Measurements from ENCODE around the gene NDUFAF7. TPM values are rescaled to one million over a fixed set of nuclear protein-coding genes. Genes with fewer than 3 reads are reported as not detected.

Gene NDUFAF7
- total RNA-seq, 1 donor from 2014 or later, result 3.8 TPM

DNA sequence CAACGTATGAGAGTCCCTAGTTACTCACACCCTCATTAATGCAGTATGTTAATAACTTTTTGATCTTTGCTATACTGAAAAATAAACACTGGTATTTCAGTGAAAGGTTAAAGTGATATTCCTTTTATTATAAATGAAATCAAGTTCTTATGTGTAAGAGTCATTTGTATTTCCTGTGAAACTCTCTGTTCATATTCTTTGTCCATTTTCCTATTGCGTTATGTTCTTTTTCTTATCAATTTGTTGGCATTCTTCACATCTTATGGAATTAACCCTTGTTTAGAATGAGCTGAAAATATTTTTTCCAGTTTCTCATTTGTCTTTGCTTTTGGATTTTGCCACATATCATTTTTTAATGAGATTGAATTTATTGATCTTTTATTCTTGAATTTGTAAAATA lies 44.8 kb downstream of the NDUFAF7 start:
- Histone ChIP-seq H3K9me3 (no peaks in the 10 kb centered on the region), H3K4me3 (no peak overlapping the region), H3K27me3 (no peaks in the 10 kb centered on the region), H3K36me3 (peaks cover 22 to 55% of the 10 kb centered on the region in 2 donors), H3K27ac (no peak overlapping the region), H3K4me1 (no peaks in the 10 kb centered on the region)
- DNase-seq (ENCODE audit: low spot score in 2 of 2), result no peak
- intact Hi-C loops (cut with DNase I), result no loop called here
- TF ChIP-seq CTCF (IDR thresholded peaks at IDR 0.05), result no peak

DNA sequence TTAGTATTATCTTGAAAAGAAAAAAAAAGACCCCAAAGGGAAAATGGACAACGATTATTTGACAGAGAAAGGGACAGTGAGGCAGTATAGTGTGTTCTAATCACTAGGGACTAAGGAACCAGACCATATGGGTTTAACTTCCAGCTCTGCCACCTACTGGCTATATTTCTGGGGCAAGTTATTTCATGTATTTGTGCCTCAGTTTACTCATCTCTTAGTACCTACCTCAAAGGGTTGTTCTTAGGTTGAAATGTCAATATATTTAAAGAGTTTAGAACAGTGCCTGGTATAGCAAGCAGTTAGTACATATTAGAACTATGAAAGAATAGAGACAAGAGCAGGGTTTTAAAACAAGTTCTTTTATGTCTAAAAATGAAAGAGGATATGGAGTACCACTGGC lies 50.5 kb downstream of the NDUFAF7 start:
- H3K4me1 ChIP-seq, result peaks cover 3 to 8% of the 10 kb centered on the region in 2 donors
- no peak for TF ChIP-seq CTCF (IDR thresholded peaks at IDR 0.05)
- H3K9me3 ChIP-seq, result no peaks in the 10 kb centered on the region
- H3K4me3 ChIP-seq, result no peak overlapping the region
- no peaks in the 10 kb centered on the region for H3K27me3 ChIP-seq
- no peak overlapping the region for H3K27ac ChIP-seq
- intact Hi-C loops (cut with DNase I), result loop anchor here (2.0 kb wide), 1 partner anchor 43 kb away; the partner anchor contains the start of gene PRKD3
- peaks cover 13 to 34% of the 10 kb centered on the region in 2 donors for H3K36me3 ChIP-seq
- DNase-seq (ENCODE audit: low spot score in 2 of 2), result no peak

- no peak for DNase-seq (ENCODE audit: low spot score in 2 of 2)
- Histone ChIP-seq H3K27ac (peak overlapping the region; percentile 43 to 62), H3K4me1 (peaks cover 3 to 8% of the 10 kb centered on the region in 2 donors), H3K9me3 (no peaks in the 10 kb centered on the region), H3K36me3 (peaks cover 13 to 37% of the 10 kb centered on the region in 2 donors), H3K27me3 (no peaks in the 10 kb centered on the region), H3K4me3 (no peak overlapping the region)
- intact Hi-C loops (cut with DNase I), result loop anchor here (2.0 kb wide), 1 partner anchor 42 kb away; the partner anchor contains the start of gene PRKD3
- TF ChIP-seq CTCF (IDR thresholded peaks at IDR 0.05), result no peak
Observed at GRCh38 chr2:37282746-37283145, 51.3 kb downstream of the NDUFAF7 start.

GRCh38 chr2:37283207-37283606 lies 51.7 kb downstream of the NDUFAF7 start:
- H3K4me3 ChIP-seq, result peak overlapping the region in 1 of 2 donors; percentile 38
- H3K27ac ChIP-seq, result peak overlapping the region; percentile 59 to 62

GRCh38 chr2:37284381-37284780 lies 52.9 kb downstream of the NDUFAF7 start:
- Histone ChIP-seq H3K27ac (no peak overlapping the region), H3K36me3 (peaks cover 13 to 40% of the 10 kb centered on the region in 2 donors), H3K9me3 (no peaks in the 10 kb centered on the region), H3K27me3 (no peaks in the 10 kb centered on the region), H3K4me3 (no peak overlapping the region), H3K4me1 (peaks cover 3 to 8% of the 10 kb centered on the region in 2 donors)
- TF ChIP-seq CTCF (IDR thresholded peaks at IDR 0.05), result no peak
- intact Hi-C loops (cut with DNase I), result no loop called here
- DNase-seq (ENCODE audit: low spot score in 2 of 2), result no peak

More at GRCh38 chr2:37283207-37283606, 51.7 kb downstream of the NDUFAF7 start:
- no peaks in the 10 kb centered on the region for H3K9me3 ChIP-seq
- DNase-seq (ENCODE audit: low spot score in 2 of 2), result no peak
- TF ChIP-seq CTCF (IDR thresholded peaks at IDR 0.05), result no peak
- H3K4me1 ChIP-seq, result peaks cover 3 to 8% of the 10 kb centered on the region in 2 donors
- H3K36me3 ChIP-seq, result peaks cover 13 to 39% of the 10 kb centered on the region in 2 donors
- intact Hi-C loops (cut with DNase I), result loop anchor here (2.0 kb wide), 1 partner anchor 42 kb away; the partner anchor contains the start of gene PRKD3
- no peaks in the 10 kb centered on the region for H3K27me3 ChIP-seq

- Histone ChIP-seq H3K4me3 (no peak overlapping the region), H3K27ac (no peak overlapping the region), H3K36me3 (peaks cover 8 to 26% of the 10 kb centered on the region in 2 donors), H3K4me1 (peaks cover 2 to 3% of the 10 kb centered on the region in 2 donors), H3K27me3 (no peaks in the 10 kb centered on the region), H3K9me3 (no peaks in the 10 kb centered on the region)
- DNase-seq (ENCODE audit: low spot score in 2 of 2), result no peak
- TF ChIP-seq CTCF (IDR thresholded peaks at IDR 0.05), result no peak
- intact Hi-C loops (cut with DNase I), result no loop called here
Observed at GRCh38 chr2:37287966-37288365, 56.5 kb downstream of the NDUFAF7 start.

Measured in ascending aorta (tissue), 2 donors.